Liver (tissue), 9 donors: Measurements from ENCODE around the gene ATP12A. TPM values are rescaled to one million over a fixed set of nuclear protein-coding genes. Genes with fewer than 3 reads are reported as not detected.

Experiments used
- DNase-seq: peaks from one replicate; pipeline ENCODE4 v3.0.0-alpha.2; 2017; ENCODE audit warnings: low spot score
- H3K27ac ChIP-seq, 2 donors: one replicate each; pipeline ENCODE4 v1.7.0; 2013; ENCODE audit warnings: inconsistent platforms in 2 of 2, low read length in 2 of 2, control low read depth in 1 of 2, low read depth in 1 of 2, mild to moderate bottlenecking in 1 of 2
- H3K27me3 ChIP-seq, 4 donors: one replicate each; pipeline versions ENCODE4 v1.6.1 to v1.7.0; 2013; ENCODE audit warnings: low read length in 3 of 4, inconsistent platforms in 1 of 4, mild to moderate bottlenecking in 1 of 4, moderate library complexity in 1 of 4; ENCODE audit not compliant: control insufficient read depth in 4 of 4, insufficient read depth in 4 of 4
- H3K36me3 ChIP-seq, 4 donors: one replicate each; pipeline versions ENCODE4 v1.6.1 to v1.7.0; 2013; ENCODE audit warnings: low read length in 3 of 4, mild to moderate bottlenecking in 3 of 4, low read depth in 1 of 4, moderate library complexity in 1 of 4; ENCODE audit not compliant: control insufficient read depth in 4 of 4, insufficient read depth in 3 of 4
- H3K4me1 ChIP-seq, 4 donors: one replicate each; pipeline versions ENCODE4 v1.6.1 to v1.7.0; 2013; ENCODE audit warnings: low read length in 3 of 4, mild to moderate bottlenecking in 3 of 4, moderate library complexity in 1 of 4; ENCODE audit not compliant: control insufficient read depth in 4 of 4, insufficient read depth in 4 of 4
- H3K4me3 ChIP-seq, 3 donors: one replicate each; pipeline versions ENCODE4 v1.6.1 to v1.7.0; 2013; ENCODE audit warnings: low read length in 3 of 3, control low read depth in 1 of 3, low read depth in 1 of 3, mild to moderate bottlenecking in 1 of 3
- H3K9ac ChIP-seq, 2 donors: one replicate each; pipeline ENCODE4 v1.7.0; 2013; ENCODE audit warnings: low read length in 2 of 2, mild to moderate bottlenecking in 2 of 2, moderate library complexity in 2 of 2, control low read depth in 1 of 2, low read depth in 1 of 2
- H3K9me3 ChIP-seq, 4 donors: one replicate each; pipeline versions ENCODE4 v1.6.1 to v1.7.0; 2013; ENCODE audit warnings: low read length in 3 of 4; ENCODE audit not compliant: control insufficient read depth in 4 of 4
- ATF3 ChIP-seq: IDR thresholded peaks from 2 replicates; pipeline ENCODE4 v1.6.1; 2016; ENCODE audit warnings: antibody characterized with exemption
- EGR1 ChIP-seq, 2 donors: IDR thresholded peaks; 2 replicates each; pipeline ENCODE4 v1.6.1; 2016 to 2018; ENCODE audit warnings: antibody characterized with exemption in 2 of 2, low read depth in 2 of 2
- FOXA1 ChIP-seq: IDR thresholded peaks from 2 replicates; pipeline ENCODE4 v1.6.1; 2016; ENCODE audit warnings: antibody characterized with exemption
- FOXA2 ChIP-seq: IDR thresholded peaks from 2 replicates; pipeline ENCODE4 v1.6.1; 2016; ENCODE audit warnings: antibody characterized with exemption
- GABPA ChIP-seq, 2 donors: IDR thresholded peaks in 1 of 2; conservative IDR thresholded peaks in 1 of 2; 2 replicates each; pipeline ENCODE4 v1.6.1; 2016; ENCODE audit warnings: antibody characterized with exemption in 2 of 2, mild to moderate bottlenecking in 1 of 2, moderate library complexity in 1 of 2
- HNF4A ChIP-seq, 2 donors: conservative IDR thresholded peaks; 2 replicates each; pipeline ENCODE4 v1.6.1; 2016; ENCODE audit warnings: antibody characterized with exemption in 2 of 2, mild to moderate bottlenecking in 2 of 2
- HNF4G ChIP-seq: IDR thresholded peaks from 2 replicates; pipeline ENCODE4 v1.6.1; 2016; ENCODE audit warnings: antibody characterized with exemption
- JUND ChIP-seq, 2 donors: IDR thresholded peaks; 2 replicates each; pipeline ENCODE4 v1.6.1; 2016; ENCODE audit warnings: antibody characterized with exemption in 2 of 2
- NR2F2 ChIP-seq: IDR thresholded peaks from 2 replicates; pipeline ENCODE4 v1.6.1; 2016; ENCODE audit warnings: antibody characterized with exemption
- RAD21 ChIP-seq, 2 donors: IDR thresholded peaks; 2 replicates each; pipeline ENCODE4 v1.6.1; 2016; ENCODE audit warnings: antibody characterized with exemption in 2 of 2, mild to moderate bottlenecking in 2 of 2
- RXRA ChIP-seq, 2 donors: IDR thresholded peaks; 2 replicates each; pipeline ENCODE4 v1.6.1; 2017 to 2018; ENCODE audit warnings: antibody characterized with exemption in 2 of 2, mild to moderate bottlenecking in 1 of 2
- SP1 ChIP-seq: IDR thresholded peaks from 2 replicates; pipeline ENCODE4 v1.6.1; 2018; ENCODE audit warnings: antibody characterized with exemption, mild to moderate bottlenecking
- TAF1 ChIP-seq: conservative IDR thresholded peaks from 2 replicates; pipeline ENCODE4 v1.6.1; 2016; ENCODE audit warnings: antibody characterized with exemption, mild to moderate bottlenecking
- YY1 ChIP-seq: IDR thresholded peaks from 2 replicates; pipeline ENCODE4 v1.6.1; 2016; ENCODE audit warnings: antibody characterized with exemption, mild to moderate bottlenecking
- ZBTB33 ChIP-seq: IDR thresholded peaks from 2 replicates; pipeline ENCODE4 v1.6.1; 2016; ENCODE audit warnings: antibody characterized with exemption
- WGBS: extraction: QIAGEN DNeasy Blood & Tissue Kit; methylation state at CpG from one replicate; pipeline ENCODE4 v1.1.7; 2013; 5-methylcytosine and 5-hydroxymethylcytosine counted together
- polyA plus RNA-seq, 2 donors: library from polyadenylated mRNA; stranded (reverse) in 1 of 2; unstranded in 1 of 2; fragments of 200-250 nt in 1 of 2; fragments of >200 nt in 1 of 2; fragmentation: Nextera tagmentation in 1 of 2; extraction: Ambion mirVana in 1 of 2; gene quantifications; one replicate each; pipeline versions ENCODE4 v1.2.1 to v1.2.3, GENCODE V29; 2013 to 2015
- total RNA-seq, 2 donors: library from RNA; depleted of rRNA; stranded (reverse); fragments of >200 nt; gene quantifications; one replicate each; pipeline ENCODE4 v1.2.3, GENCODE V29; 2014
- TF ChIP-seq, protein P1 (sequence below): IDR thresholded peaks from 2 replicates; pipeline ENCODE4 v1.6.1; 2016; ENCODE audit warnings: antibody characterized with exemption
- TF ChIP-seq, protein P2 (sequence below): fragments of 150-350 bp; IDR thresholded peaks from 2 replicates; pipeline ENCODE4 v1.5.1; 2017; ENCODE audit warnings: improper control_type of control experiment, low read depth, low read length; ENCODE audit not compliant: missing input control
- TF ChIP-seq, protein P3 (sequence below): IDR thresholded peaks from 2 replicates; pipeline ENCODE4 v1.6.1; 2016; ENCODE audit warnings: antibody characterized with exemption, mild to moderate bottlenecking
- donor health status: healthy.
- donor health status: healthy.
- donor health status: healthy.
- donor health status: healthy.
- donor health status: healthy.

The ATP12A gene
- total and polyA plus RNA-seq, 4 donors, result under 0.01 TPM; not detected in 3

GRCh38 chr13:24679686-24680085 is 522 bp upstream of the ATP12A start:
- Histone ChIP-seq H3K27me3 (peaks cover 0 to 6% (median 3%) of the 10 kb centered on the region in 4 donors), H3K4me3 (no peak overlapping the region), H3K4me1 (peaks cover 7 to 12% (median 10%) of the 10 kb centered on the region in 4 donors), H3K36me3 (no peaks in the 10 kb centered on the region), H3K27ac (no peak overlapping the region), H3K9me3 (no peaks in the 10 kb centered on the region), H3K9ac (no peak overlapping the region)
- no peak for DNase-seq
- no peak for TF ChIP-seq HNF4G
- TF ChIP-seq HNF4A (conservative IDR thresholded peaks at IDR 0.05), result no peak
- no peak for TF ChIP-seq ATF3
- no peak for TF ChIP-seq FOXA2
- TF ChIP-seq JUND (IDR thresholded peaks at IDR 0.05), result no peak
- no peak for TF ChIP-seq YY1
- TF ChIP-seq, protein P1, sequence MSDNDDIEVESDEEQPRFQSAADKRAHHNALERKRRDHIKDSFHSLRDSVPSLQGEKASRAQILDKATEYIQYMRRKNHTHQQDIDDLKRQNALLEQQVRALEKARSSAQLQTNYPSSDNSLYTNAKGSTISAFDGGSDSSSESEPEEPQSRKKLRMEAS, result no peak
- TF ChIP-seq, protein P2, sequence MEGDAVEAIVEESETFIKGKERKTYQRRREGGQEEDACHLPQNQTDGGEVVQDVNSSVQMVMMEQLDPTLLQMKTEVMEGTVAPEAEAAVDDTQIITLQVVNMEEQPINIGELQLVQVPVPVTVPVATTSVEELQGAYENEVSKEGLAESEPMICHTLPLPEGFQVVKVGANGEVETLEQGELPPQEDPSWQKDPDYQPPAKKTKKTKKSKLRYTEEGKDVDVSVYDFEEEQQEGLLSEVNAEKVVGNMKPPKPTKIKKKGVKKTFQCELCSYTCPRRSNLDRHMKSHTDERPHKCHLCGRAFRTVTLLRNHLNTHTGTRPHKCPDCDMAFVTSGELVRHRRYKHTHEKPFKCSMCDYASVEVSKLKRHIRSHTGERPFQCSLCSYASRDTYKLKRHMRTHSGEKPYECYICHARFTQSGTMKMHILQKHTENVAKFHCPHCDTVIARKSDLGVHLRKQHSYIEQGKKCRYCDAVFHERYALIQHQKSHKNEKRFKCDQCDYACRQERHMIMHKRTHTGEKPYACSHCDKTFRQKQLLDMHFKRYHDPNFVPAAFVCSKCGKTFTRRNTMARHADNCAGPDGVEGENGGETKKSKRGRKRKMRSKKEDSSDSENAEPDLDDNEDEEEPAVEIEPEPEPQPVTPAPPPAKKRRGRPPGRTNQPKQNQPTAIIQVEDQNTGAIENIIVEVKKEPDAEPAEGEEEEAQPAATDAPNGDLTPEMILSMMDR, result no peak
- TF ChIP-seq FOXA1, result no peak
- TF ChIP-seq NR2F2, result no peak
- no peak for TF ChIP-seq EGR1 (IDR thresholded peaks at IDR 0.05; ENCODE audit: low read depth in 2 of 2)
- TF ChIP-seq RXRA (IDR thresholded peaks at IDR 0.05), result no peak
- TF ChIP-seq TAF1, result no peak
- no peak for TF ChIP-seq RAD21 (IDR thresholded peaks at IDR 0.05)
- 51% methylated on average over 6 of the region's 6 CpGs for WGBS

- Histone ChIP-seq H3K9me3 (no peaks in the 10 kb centered on the region), H3K4me1 (peaks cover 7 to 12% (median 10%) of the 10 kb centered on the region in 4 donors), H3K27me3 (peaks cover 0 to 6% (median 3%) of the 10 kb centered on the region in 4 donors), H3K36me3 (no peaks in the 10 kb centered on the region), H3K4me3 (peak overlapping the region in 1 of 3 donors; percentile 45), H3K9ac (no peak overlapping the region), H3K27ac (no peak overlapping the region)
- DNase-seq, result no peak
- TF ChIP-seq RXRA (IDR thresholded peaks at IDR 0.05), result no peak
- TF ChIP-seq JUND (IDR thresholded peaks at IDR 0.05), result no peak
- no peak for TF ChIP-seq HNF4G
- TF ChIP-seq, protein P2, result no peak
- TF ChIP-seq, protein P3, sequence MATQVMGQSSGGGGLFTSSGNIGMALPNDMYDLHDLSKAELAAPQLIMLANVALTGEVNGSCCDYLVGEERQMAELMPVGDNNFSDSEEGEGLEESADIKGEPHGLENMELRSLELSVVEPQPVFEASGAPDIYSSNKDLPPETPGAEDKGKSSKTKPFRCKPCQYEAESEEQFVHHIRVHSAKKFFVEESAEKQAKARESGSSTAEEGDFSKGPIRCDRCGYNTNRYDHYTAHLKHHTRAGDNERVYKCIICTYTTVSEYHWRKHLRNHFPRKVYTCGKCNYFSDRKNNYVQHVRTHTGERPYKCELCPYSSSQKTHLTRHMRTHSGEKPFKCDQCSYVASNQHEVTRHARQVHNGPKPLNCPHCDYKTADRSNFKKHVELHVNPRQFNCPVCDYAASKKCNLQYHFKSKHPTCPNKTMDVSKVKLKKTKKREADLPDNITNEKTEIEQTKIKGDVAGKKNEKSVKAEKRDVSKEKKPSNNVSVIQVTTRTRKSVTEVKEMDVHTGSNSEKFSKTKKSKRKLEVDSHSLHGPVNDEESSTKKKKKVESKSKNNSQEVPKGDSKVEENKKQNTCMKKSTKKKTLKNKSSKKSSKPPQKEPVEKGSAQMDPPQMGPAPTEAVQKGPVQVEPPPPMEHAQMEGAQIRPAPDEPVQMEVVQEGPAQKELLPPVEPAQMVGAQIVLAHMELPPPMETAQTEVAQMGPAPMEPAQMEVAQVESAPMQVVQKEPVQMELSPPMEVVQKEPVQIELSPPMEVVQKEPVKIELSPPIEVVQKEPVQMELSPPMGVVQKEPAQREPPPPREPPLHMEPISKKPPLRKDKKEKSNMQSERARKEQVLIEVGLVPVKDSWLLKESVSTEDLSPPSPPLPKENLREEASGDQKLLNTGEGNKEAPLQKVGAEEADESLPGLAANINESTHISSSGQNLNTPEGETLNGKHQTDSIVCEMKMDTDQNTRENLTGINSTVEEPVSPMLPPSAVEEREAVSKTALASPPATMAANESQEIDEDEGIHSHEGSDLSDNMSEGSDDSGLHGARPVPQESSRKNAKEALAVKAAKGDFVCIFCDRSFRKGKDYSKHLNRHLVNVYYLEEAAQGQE, result no peak
- no peak for TF ChIP-seq SP1
- no peak for TF ChIP-seq ATF3
- TF ChIP-seq FOXA2, result no peak
- TF ChIP-seq, protein P1, result no peak
- no peak for TF ChIP-seq RAD21 (IDR thresholded peaks at IDR 0.05)
- no peak for TF ChIP-seq ZBTB33
- TF ChIP-seq EGR1 (IDR thresholded peaks at IDR 0.05; ENCODE audit: low read depth in 2 of 2), result no peak
- no peak for TF ChIP-seq GABPA (IDR thresholded peaks at IDR 0.05 in 1 of 2, conservative IDR thresholded peaks at IDR 0.05 in 1 of 2)
- WGBS, result 49% methylated on average over 29 of the region's 29 CpGs
Measured at GRCh38 chr13:24680921-24681604, 855 bp downstream of the ATP12A start.
